ENCODE data around the gene ACTR10.

GRCh38 chr14:58177125-58177524, 22.8 kb upstream of the ACTR10 start:
- no peak for TF ChIP-seq CTCF (IDR thresholded peaks at IDR 0.05)
- TF ChIP-seq POLR2A (IDR thresholded peaks at IDR 0.05): no peak
